ENCODE measurements around the gene CLCN3. TPM values are rescaled to one million over a fixed set of nuclear protein-coding genes. Genes with fewer than 3 reads are reported as not detected.

The CLCN3 gene
- total and polyA plus RNA-seq, 9 of the 15 experiments (the other 6 are each of a cell fraction or from before 2014, with no cell fraction given), result 12.7 to 60.6 (median 38.5) TPM

DNA sequence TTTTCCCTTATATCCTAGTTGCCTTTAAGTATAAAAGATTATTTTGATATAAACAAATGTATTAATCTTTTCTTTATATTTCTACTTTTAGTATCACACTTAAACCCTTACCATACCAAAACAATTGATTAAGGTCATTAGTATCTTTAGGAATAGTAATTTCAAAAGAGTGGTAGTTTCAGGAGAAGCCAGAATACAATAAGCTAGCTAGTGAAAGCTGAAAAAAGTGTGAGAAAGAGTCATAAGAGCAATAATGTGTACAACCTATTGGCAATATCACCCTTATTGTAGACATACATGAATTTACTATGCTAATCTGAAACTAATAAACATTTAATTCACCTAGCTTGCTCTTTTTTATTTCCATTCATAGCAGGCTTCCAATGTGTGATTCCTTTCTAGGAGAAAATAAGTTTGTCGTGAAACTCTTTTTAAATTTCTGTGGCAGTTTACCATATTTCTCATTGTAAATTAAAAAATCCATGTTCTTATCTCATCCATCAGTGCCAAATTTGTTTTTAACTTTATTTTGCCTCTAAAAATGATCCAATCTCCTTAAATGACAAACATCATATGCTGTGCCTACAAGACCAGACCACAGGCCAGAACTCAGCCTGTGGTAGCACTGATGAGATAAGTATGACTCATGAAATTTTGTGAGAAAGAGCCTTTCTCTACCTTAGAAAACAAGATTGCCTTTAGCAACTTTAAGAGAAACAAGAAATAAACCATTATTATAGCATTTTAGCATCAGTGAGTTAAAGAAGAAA, 16.1 kb upstream of the CLCN3 start (continued):
- TF ChIP-seq, protein P1, sequence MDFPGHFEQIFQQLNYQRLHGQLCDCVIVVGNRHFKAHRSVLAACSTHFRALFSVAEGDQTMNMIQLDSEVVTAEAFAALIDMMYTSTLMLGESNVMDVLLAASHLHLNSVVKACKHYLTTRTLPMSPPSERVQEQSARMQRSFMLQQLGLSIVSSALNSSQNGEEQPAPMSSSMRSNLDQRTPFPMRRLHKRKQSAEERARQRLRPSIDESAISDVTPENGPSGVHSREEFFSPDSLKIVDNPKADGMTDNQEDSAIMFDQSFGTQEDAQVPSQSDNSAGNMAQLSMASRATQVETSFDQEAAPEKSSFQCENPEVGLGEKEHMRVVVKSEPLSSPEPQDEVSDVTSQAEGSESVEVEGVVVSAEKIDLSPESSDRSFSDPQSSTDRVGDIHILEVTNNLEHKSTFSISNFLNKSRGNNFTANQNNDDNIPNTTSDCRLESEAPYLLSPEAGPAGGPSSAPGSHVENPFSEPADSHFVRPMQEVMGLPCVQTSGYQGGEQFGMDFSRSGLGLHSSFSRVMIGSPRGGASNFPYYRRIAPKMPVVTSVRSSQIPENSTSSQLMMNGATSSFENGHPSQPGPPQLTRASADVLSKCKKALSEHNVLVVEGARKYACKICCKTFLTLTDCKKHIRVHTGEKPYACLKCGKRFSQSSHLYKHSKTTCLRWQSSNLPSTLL (IDR thresholded peaks at IDR 0.05), result no peak
- TF ChIP-seq NFRKB (IDR thresholded peaks at IDR 0.05; ENCODE audit: low read depth), result no peak
- TF ChIP-seq CHD2 (IDR thresholded peaks at IDR 0.05; ENCODE audit: low read depth, low read length), result no peak
- no peak for TF ChIP-seq NR4A1 (CRISPR knock-in tag; IDR thresholded peaks at IDR 0.05)
- no peak for TF ChIP-seq NR4A1 (tag; IDR thresholded peaks at IDR 0.05)
- TF ChIP-seq SIN3B (IDR thresholded peaks at IDR 0.05; ENCODE audit: low read depth), result no peak
- TF ChIP-seq TBP (optimal IDR thresholded peaks at IDR 0.05; ENCODE audit: low read depth, low read length), result no peak
- TF ChIP-seq PTBP1 (IDR thresholded peaks at IDR 0.05; ENCODE audit: low read depth, low read length), result no peak
- TF ChIP-seq, protein P2, sequence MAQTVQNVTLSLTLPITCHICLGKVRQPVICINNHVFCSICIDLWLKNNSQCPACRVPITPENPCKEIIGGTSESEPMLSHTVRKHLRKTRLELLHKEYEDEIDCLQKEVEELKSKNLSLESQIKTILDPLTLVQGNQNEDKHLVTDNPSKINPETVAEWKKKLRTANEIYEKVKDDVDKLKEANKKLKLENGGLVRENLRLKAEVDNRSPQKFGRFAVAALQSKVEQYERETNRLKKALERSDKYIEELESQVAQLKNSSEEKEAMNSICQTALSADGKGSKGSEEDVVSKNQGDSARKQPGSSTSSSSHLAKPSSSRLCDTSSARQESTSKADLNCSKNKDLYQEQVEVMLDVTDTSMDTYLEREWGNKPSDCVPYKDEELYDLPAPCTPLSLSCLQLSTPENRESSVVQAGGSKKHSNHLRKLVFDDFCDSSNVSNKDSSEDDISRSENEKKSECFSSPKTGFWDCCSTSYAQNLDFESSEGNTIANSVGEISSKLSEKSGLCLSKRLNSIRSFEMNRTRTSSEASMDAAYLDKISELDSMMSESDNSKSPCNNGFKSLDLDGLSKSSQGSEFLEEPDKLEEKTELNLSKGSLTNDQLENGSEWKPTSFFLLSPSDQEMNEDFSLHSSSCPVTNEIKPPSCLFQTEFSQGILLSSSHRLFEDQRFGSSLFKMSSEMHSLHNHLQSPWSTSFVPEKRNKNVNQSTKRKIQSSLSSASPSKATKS (CRISPR knock-in tag; IDR thresholded peaks at IDR 0.05), result no peak
- TF ChIP-seq TAF1 (IDR thresholded peaks at IDR 0.05; ENCODE audit: control insufficient read depth, extremely low read depth, insufficient read depth, low read length, severe bottlenecking), result no peak
- no peak for TF ChIP-seq ZNF143 (CRISPR knock-in tag; IDR thresholded peaks at IDR 0.05)
- TF ChIP-seq, protein P3, sequence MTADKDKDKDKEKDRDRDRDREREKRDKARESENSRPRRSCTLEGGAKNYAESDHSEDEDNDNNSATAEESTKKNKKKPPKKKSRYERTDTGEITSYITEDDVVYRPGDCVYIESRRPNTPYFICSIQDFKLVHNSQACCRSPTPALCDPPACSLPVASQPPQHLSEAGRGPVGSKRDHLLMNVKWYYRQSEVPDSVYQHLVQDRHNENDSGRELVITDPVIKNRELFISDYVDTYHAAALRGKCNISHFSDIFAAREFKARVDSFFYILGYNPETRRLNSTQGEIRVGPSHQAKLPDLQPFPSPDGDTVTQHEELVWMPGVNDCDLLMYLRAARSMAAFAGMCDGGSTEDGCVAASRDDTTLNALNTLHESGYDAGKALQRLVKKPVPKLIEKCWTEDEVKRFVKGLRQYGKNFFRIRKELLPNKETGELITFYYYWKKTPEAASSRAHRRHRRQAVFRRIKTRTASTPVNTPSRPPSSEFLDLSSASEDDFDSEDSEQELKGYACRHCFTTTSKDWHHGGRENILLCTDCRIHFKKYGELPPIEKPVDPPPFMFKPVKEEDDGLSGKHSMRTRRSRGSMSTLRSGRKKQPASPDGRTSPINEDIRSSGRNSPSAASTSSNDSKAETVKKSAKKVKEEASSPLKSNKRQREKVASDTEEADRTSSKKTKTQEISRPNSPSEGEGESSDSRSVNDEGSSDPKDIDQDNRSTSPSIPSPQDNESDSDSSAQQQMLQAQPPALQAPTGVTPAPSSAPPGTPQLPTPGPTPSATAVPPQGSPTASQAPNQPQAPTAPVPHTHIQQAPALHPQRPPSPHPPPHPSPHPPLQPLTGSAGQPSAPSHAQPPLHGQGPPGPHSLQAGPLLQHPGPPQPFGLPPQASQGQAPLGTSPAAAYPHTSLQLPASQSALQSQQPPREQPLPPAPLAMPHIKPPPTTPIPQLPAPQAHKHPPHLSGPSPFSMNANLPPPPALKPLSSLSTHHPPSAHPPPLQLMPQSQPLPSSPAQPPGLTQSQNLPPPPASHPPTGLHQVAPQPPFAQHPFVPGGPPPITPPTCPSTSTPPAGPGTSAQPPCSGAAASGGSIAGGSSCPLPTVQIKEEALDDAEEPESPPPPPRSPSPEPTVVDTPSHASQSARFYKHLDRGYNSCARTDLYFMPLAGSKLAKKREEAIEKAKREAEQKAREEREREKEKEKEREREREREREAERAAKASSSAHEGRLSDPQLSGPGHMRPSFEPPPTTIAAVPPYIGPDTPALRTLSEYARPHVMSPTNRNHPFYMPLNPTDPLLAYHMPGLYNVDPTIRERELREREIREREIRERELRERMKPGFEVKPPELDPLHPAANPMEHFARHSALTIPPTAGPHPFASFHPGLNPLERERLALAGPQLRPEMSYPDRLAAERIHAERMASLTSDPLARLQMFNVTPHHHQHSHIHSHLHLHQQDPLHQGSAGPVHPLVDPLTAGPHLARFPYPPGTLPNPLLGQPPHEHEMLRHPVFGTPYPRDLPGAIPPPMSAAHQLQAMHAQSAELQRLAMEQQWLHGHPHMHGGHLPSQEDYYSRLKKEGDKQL (CRISPR knock-in tag; IDR thresholded peaks at IDR 0.05; ENCODE audit: borderline replicate concordance), result no peak
- TF ChIP-seq GABPA (tag; conservative IDR thresholded peaks at IDR 0.05; ENCODE audit: low read depth), result no peak
- no peak for TF ChIP-seq PHB (CRISPR knock-in tag; IDR thresholded peaks at IDR 0.05)
- no peak for TF ChIP-seq RHOXF2B (CRISPR knock-in tag; conservative IDR thresholded peaks at IDR 0.05)
- TF ChIP-seq POLR2AphosphoS2 (IDR thresholded peaks at IDR 0.05; ENCODE audit: low read length), result no peak
- TF ChIP-seq ZC3H4 (CRISPR knock-in tag; IDR thresholded peaks at IDR 0.05; ENCODE audit: borderline replicate concordance), result no peak
- TF ChIP-seq ZFP30 (CRISPR knock-in tag; IDR thresholded peaks at IDR 0.05; ENCODE audit: borderline replicate concordance), result no peak
- TF ChIP-seq POLR2B (IDR thresholded peaks at IDR 0.05; ENCODE audit: low read depth, partially characterized antibody), result no peak
- TF ChIP-seq SAFB2 (IDR thresholded peaks at IDR 0.05; ENCODE audit: borderline replicate concordance, low read depth, low read length, severe bottlenecking), result no peak

Measured in K562 (cell line).